ENCODE results near the gene SESTD1. TPM values are rescaled to one million over a fixed set of nuclear protein-coding genes. Genes with fewer than 3 reads are reported as not detected.

Gene SESTD1
- total RNA-seq, 2 donors from 2014 or later = 7.7 to 35.4 TPM

GRCh38 chr2:179170901-179171300, 93.7 kb downstream of the SESTD1 start:
- intact Hi-C loops (cut with DNase I) = no loop called here
- Histone ChIP-seq H3K27me3 (replicated peaks; ENCODE audit: insufficient read depth) (no peaks in the 10 kb centered on the region), H3K4me3 (no peak overlapping the region), H3K36me3 (no peaks in the 10 kb centered on the region), H3K4me1 (replicated peaks) (no peaks in the 10 kb centered on the region), H3K9me3 (no peaks in the 10 kb centered on the region), H3K27ac (no peak overlapping the region)
- 95% methylated on average over 1 of the region's 1 CpG for WGBS
- TF ChIP-seq CTCF (IDR thresholded peaks at IDR 0.05) (no peak), POLR2AphosphoS5 (IDR thresholded peaks at IDR 0.05) (no peak), POLR2A (IDR thresholded peaks at IDR 0.05) (no peak)
- DNase-seq (ENCODE audit: low spot score) = no peak

DNA sequence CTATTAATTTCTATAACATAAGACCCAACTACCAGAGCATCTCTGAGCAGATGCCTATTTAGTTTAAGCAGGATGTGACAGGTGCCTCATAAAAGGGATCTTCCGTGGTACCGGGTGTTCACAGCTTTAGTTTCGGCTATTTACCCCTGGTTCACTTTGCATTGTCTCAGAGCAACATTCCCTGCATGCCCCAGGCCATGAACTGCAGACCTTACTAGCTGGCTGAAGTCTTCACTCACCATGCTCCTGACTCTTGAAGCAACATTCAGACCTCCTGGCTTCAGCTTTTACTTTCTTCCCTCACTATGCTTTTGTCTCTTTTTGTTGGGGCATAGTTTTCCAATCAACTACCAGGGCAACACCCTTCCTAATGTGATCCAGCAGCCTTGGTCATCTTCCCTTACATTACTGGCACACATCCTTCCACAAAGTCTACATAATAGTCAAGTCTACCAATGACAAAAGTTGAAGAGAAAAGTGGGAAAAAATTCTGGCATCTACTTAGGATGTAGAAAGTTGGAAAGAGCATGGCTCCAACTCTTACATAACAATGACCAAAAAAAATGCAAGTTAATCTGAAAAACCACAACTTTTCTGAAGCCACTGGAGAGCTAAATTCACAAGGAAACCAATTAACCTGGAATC, 99.2 kb downstream of the SESTD1 start:
- Histone ChIP-seq H3K4me3 (no peak overlapping the region), H3K4me1 (replicated peaks) (no peaks in the 10 kb centered on the region), H3K27ac (no peak overlapping the region), H3K36me3 (no peaks in the 10 kb centered on the region), H3K27me3 (replicated peaks; ENCODE audit: insufficient read depth) (no peaks in the 10 kb centered on the region), H3K9me3 (no peaks in the 10 kb centered on the region)
- 79% methylated on average over 3 of the region's 3 CpGs for WGBS
- no peak for TF ChIP-seq POLR2A (IDR thresholded peaks at IDR 0.05)
- no peak for TF ChIP-seq POLR2AphosphoS5 (IDR thresholded peaks at IDR 0.05)
- TF ChIP-seq CTCF (IDR thresholded peaks at IDR 0.05) = no peak
- DNase-seq (ENCODE audit: low spot score) = no peak
- intact Hi-C loops (cut with DNase I) = no loop called here

- intact Hi-C loops (cut with DNase I) = no loop called here
- no peak for DNase-seq (ENCODE audit: low spot score)
- no peaks in the 10 kb centered on the region for H3K9me3 ChIP-seq
- no peaks in the 10 kb centered on the region for H3K4me1 ChIP-seq (replicated peaks)
- no peak overlapping the region for H3K27ac ChIP-seq
- H3K36me3 ChIP-seq = peaks cover 0 to 2% of the 10 kb centered on the region in 2 donors
- WGBS = 97% methylated on average over 1 of the region's 1 CpG
- no peak overlapping the region for H3K4me3 ChIP-seq
- TF ChIP-seq CTCF (IDR thresholded peaks at IDR 0.05) = no peak
- TF ChIP-seq POLR2A (IDR thresholded peaks at IDR 0.05) = no peak
- TF ChIP-seq POLR2AphosphoS5 (IDR thresholded peaks at IDR 0.05) = no peak
- no peaks in the 10 kb centered on the region for H3K27me3 ChIP-seq (replicated peaks; ENCODE audit: insufficient read depth)
These were observed 123.4 kb downstream of the SESTD1 start for GRCh38 chr2:179141206-179141605.

GRCh38 chr2:179140571-179140970, 124.1 kb downstream of the SESTD1 start:
- DNase-seq (ENCODE audit: low spot score) = no peak
- H3K4me1 ChIP-seq (replicated peaks) = no peaks in the 10 kb centered on the region
- peaks cover 0 to 2% of the 10 kb centered on the region in 2 donors for H3K36me3 ChIP-seq
- intact Hi-C loops (cut with DNase I) = no loop called here
- no peaks in the 10 kb centered on the region for H3K27me3 ChIP-seq (replicated peaks; ENCODE audit: insufficient read depth)
- H3K4me3 ChIP-seq = no peak overlapping the region
- no peak for TF ChIP-seq CTCF (IDR thresholded peaks at IDR 0.05)
- no peak for TF ChIP-seq POLR2AphosphoS5 (IDR thresholded peaks at IDR 0.05)
- no peak for TF ChIP-seq POLR2A (IDR thresholded peaks at IDR 0.05)
- no peak overlapping the region for H3K27ac ChIP-seq
- no peaks in the 10 kb centered on the region for H3K9me3 ChIP-seq
- WGBS = 90% methylated on average over 4 of the region's 4 CpGs

- H3K27ac ChIP-seq = no peak overlapping the region
These were observed 125.1 kb downstream of the SESTD1 start for GRCh38 chr2:179139506-179139905.

More at GRCh38 chr2:179139506-179139905, 125.1 kb downstream of the SESTD1 start:
- TF ChIP-seq POLR2AphosphoS5 (IDR thresholded peaks at IDR 0.05) (no peak), POLR2A (IDR thresholded peaks at IDR 0.05) (no peak), CTCF (IDR thresholded peaks at IDR 0.05) (no peak)
- peaks cover 0 to 2% of the 10 kb centered on the region in 2 donors for H3K36me3 ChIP-seq
- intact Hi-C loops (cut with DNase I) = no loop called here
- DNase-seq (ENCODE audit: low spot score) = no peak
- H3K9me3 ChIP-seq = no peaks in the 10 kb centered on the region
- H3K4me1 ChIP-seq (replicated peaks) = no peaks in the 10 kb centered on the region
- 98% methylated on average over 4 of the region's 4 CpGs for WGBS
- H3K27me3 ChIP-seq (replicated peaks; ENCODE audit: insufficient read depth) = no peaks in the 10 kb centered on the region
- H3K4me3 ChIP-seq = no peak overlapping the region

Data from prostate gland (tissue), 2 donors.